ENCODE data around the gene DSTYK. TPM values are rescaled to one million over a fixed set of nuclear protein-coding genes. Genes with fewer than 3 reads are reported as not detected.
A peak's percentile ranks its signal among the peaks of the same experiment; 100 is the strongest.

DSTYK gene
- total and polyA plus RNA-seq, 11 donors: 3.2 to 10.1 (median 6.3) TPM

DNA sequence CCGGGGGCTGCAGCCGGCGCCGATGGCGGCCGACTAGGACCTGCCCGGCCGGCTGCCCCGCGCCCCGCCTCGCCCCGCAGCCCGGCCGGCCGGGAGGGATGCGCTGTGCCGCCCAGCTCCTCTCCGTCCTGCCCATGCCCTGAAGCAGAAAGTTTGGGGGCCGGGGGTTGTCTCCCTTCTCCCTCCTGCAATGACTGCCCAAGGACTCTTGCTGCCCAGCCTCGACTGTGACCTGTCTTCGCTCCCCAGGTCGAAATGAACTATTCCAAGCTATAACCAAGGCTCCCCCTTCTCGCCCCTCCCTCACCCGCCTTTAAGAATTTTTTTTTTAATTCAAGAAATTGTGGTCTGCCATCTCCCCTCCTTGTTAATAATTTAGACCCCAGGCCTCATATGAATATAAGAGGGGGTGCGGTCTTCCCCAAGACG lies 16.6 kb upstream of the DSTYK start:
- TF ChIP-seq POLR2A (IDR thresholded peaks at IDR 0.05) (no peak), CTCF (IDR thresholded peaks at IDR 0.05) (no peak)
- Histone ChIP-seq H3K27ac (peak overlapping the region in 1 of 12 donors; percentile 3), H3K4me3 (peak overlapping the region; percentile 35 to 71 (median 62)), H3K27me3 (peaks cover 0 to 10% (median 0%) of the 10 kb centered on the region in 9 donors), H3K36me3 (no peaks in the 10 kb centered on the region), H3K4me1 (peaks cover 0 to 28% (median 19%) of the 10 kb centered on the region in 12 donors), H3K9me3 (no peaks in the 10 kb centered on the region)
- no peak for ATAC-seq
- DNase-seq: no peak
- WGBS, 4 donors: 0 to 1% (median 1%) methylated on average over 27 of the region's 27 CpGs
- intact Hi-C loops (cut with DNase I): loop anchor here in 3 of 10 donors (2.0 to 10.0 kb wide), 2 partner anchors 29 to 103 kb away; partner anchors contain the start of gene RBBP5 (in 1 of the 3)

- H3K4me3 ChIP-seq: peak within 1 kb of the TSS; percentile 35 to 71 (median 62)
- DNase-seq: peak; percentile 88 to 95 (median 93)
- H3K27ac ChIP-seq: peak within 1 kb of the TSS in 4 of 12 donors; percentile 3 to 46 (median 18)
- TF ChIP-seq CTCF (IDR thresholded peaks at IDR 0.05): no peak
- peak in 1 of 2 donors; percentile 64 for TF ChIP-seq POLR2A (IDR thresholded peaks at IDR 0.05)
- H3K27me3 ChIP-seq: peaks cover 0 to 10% (median 0%) of the 10 kb centered on the region in 9 donors
- WGBS, 4 donors: 0 to 1% (median 0%) methylated on average over 11 to 44 of the region's 44 CpGs
- no peaks in the 10 kb centered on the region for H3K36me3 ChIP-seq
- peaks cover 0 to 28% (median 19%) of the 10 kb centered on the region in 12 donors for H3K4me1 ChIP-seq
- H3K9me3 ChIP-seq: no peaks in the 10 kb centered on the region
- intact Hi-C loops (cut with DNase I): loop anchor here in 3 of 10 donors (2.0 to 10.0 kb wide), 2 partner anchors 29 to 103 kb away; partner anchors contain the start of gene RBBP5 (in 1 of the 3)
- ATAC-seq: peak; percentile 92 to 97 (median 96)
Observed at GRCh38 chr1:205227584-205228013, 16.1 kb upstream of the DSTYK start, which contains the start of gene TMCC2. Gene TMCC2 (plus strand): TSS chr1:205227946. CDS start chr1:205228565, 619 bp downstream.

DNA sequence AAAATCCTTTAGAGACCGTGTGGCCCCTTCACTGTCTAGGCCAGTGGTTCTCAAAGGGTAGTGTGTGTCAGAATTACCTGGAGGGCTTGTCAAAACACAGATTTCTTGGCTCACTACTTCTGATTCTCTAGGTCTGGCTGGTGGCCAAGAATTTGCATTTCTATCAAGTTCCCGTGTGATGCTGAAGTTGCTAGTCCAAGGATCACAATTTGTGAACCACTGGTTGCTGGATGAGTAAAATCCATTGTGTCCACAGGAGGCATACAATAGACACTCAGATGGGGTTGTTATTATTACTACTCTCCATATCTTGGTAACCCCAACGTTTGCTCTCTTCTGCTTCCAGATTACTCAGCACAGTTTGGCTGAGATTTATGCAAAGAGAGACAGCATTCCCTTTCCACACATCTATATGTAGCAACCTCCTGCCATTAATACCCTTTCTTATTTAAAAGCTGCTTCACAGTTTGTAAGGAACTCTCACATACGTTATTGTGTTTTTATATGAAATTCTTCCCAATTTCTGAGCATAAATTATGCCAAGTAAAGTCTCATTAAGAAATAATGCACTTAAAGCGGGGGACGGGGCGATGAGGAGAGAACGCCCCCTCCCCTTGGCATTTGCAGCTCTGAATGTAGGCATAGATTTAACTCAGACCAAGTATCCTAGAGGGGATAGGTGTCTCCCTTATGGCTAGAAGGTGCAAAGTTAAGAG lies 15.5 kb upstream of the DSTYK start:
- ATAC-seq (no peak), DNase-seq (no peak)
- no peaks in the 10 kb centered on the region for H3K36me3 ChIP-seq
- peaks cover 0 to 10% (median 0%) of the 10 kb centered on the region in 9 donors for H3K27me3 ChIP-seq
- H3K4me3 ChIP-seq: peak overlapping the region; percentile 35 to 71 (median 62)
- H3K4me1 ChIP-seq: peaks cover 0 to 28% (median 19%) of the 10 kb centered on the region in 12 donors
- no peaks in the 10 kb centered on the region for H3K9me3 ChIP-seq
- peak overlapping the region in 3 of 12 donors; percentile 4 to 46 (median 33) for H3K27ac ChIP-seq
- 14 to 18% (median 16%) methylated on average over 8 of the region's 8 CpGs for WGBS, 4 donors
- intact Hi-C loops (cut with DNase I): loop anchor here in 1 of 10 donors (10.0 kb wide), 1 partner anchor 102 kb away; the partner anchor contains the start of gene RBBP5
- TF ChIP-seq POLR2A (IDR thresholded peaks at IDR 0.05) (no peak), CTCF (IDR thresholded peaks at IDR 0.05) (no peak)

Data from heart left ventricle (tissue), 16 donors.